GM21423 (cell line): ENCODE data around the gene MRPS11.
"Not testable (repeated sequence)": the region's sequence is repeated elsewhere in the genome, so short reads cannot be mapped to it uniquely, and the experiment has no call there.

Source experiments
- ATAC-seq: cut with Tn5 transposase; IDR thresholded peaks from one replicate; pipeline ENCODE4 v1.9.1; 2021; ENCODE audit warnings: mild to moderate bottlenecking, moderate library complexity; ENCODE audit not compliant: unreplicated experiment

MRPS11 gene

GRCh38 chr15:88454867-88455810 is 12.4 kb upstream of the MRPS11 start:
- peak; percentile 85 for ATAC-seq

GRCh38 chr15:88456733-88457132 is 10.8 kb upstream of the MRPS11 start:
- no peak for ATAC-seq

- ATAC-seq: no peak
Measured at GRCh38 chr15:88463870-88464532, 3.5 kb upstream of the MRPS11 start.

- no peak for ATAC-seq
Measured at GRCh38 chr15:88465633-88466224, 1.8 kb upstream of the MRPS11 start.

- no peak for ATAC-seq
Measured at GRCh38 chr15:88467935-88468528, 524 bp downstream of the MRPS11 start.

- not testable (repeated sequence) for ATAC-seq
Measured at GRCh38 chr15:88468721-88469120, 1.2 kb downstream of the MRPS11 start.

- no peak for ATAC-seq
Measured at GRCh38 chr15:88469321-88469720, 1.8 kb downstream of the MRPS11 start.

GRCh38 chr15:88470625-88471372 is 3.3 kb downstream of the MRPS11 start:
- ATAC-seq: no peak

GRCh38 chr15:88472225-88472624 is 4.7 kb downstream of the MRPS11 start:
- ATAC-seq: no peak

- ATAC-seq: not testable (repeated sequence)
Measured at GRCh38 chr15:88473661-88474293, 6.3 kb downstream of the MRPS11 start.

GRCh38 chr15:88476635-88477060 is 9.1 kb downstream of the MRPS11 start:
- ATAC-seq: no peak

- ATAC-seq: no peak
Measured at GRCh38 chr15:88477126-88477525, 9.6 kb downstream of the MRPS11 start.

GRCh38 chr15:88477904-88478303 is 10.4 kb downstream of the MRPS11 start:
- ATAC-seq: no peak

GRCh38 chr15:88479169-88479568 is 11.7 kb downstream of the MRPS11 start:
- ATAC-seq: no peak

- ATAC-seq: no peak
Measured at GRCh38 chr15:88480981-88481380, 13.5 kb downstream of the MRPS11 start.

GRCh38 chr15:88482263-88482662 is 14.8 kb downstream of the MRPS11 start:
- ATAC-seq: no peak

- ATAC-seq: no peak
Measured at GRCh38 chr15:88484682-88485331, 17.3 kb downstream of the MRPS11 start.

- ATAC-seq: no peak
Measured at GRCh38 chr15:88487178-88487795, 19.8 kb downstream of the MRPS11 start.
